CD14-positive monocyte (primary cell): Measurements from ENCODE around the gene TMA7B. TPM values are rescaled to one million over a fixed set of nuclear protein-coding genes. Genes with fewer than 3 reads are reported as not detected.

ENCODE experiments used
- DNase-seq, 3 donors: peaks; one replicate each; pipeline ENCODE4 v3.0.0-alpha.2; 2011 to 2022
- H2AFZ ChIP-seq: 2 replicates; pipeline ENCODE4 v1.6.0; 2012; ENCODE audit warnings: mild to moderate bottlenecking, low read depth, low read length, inconsistent platforms; ENCODE audit not compliant: insufficient read depth, poor library complexity, severe bottlenecking
- H3K27ac ChIP-seq, 2 donors: 1 replicate in 1 of 2; 2 replicates in 1 of 2; pipeline ENCODE4 v1.5.1; 2012 to 2013; ENCODE audit warnings: low read length in 2 of 2, control low read depth in 1 of 2, inconsistent platforms in 1 of 2, low read depth in 1 of 2, mild to moderate bottlenecking in 1 of 2
- H3K27me3 ChIP-seq, 2 donors: one replicate each; pipeline versions ENCODE4 v1.6.0 to v1.6.1; 2011 to 2013; ENCODE audit warnings: low read length in 2 of 2; ENCODE audit not compliant: control insufficient read depth in 2 of 2, insufficient read depth in 2 of 2
- H3K36me3 ChIP-seq, 2 donors: replicated peaks in 1 of 2; 1 replicate in 1 of 2; 2 replicates in 1 of 2; pipeline versions ENCODE4 v1.5.1 to v1.6.1; 2012 to 2013; ENCODE audit warnings: low read length in 2 of 2, control low read depth in 1 of 2, inconsistent platforms in 1 of 2, mild to moderate bottlenecking in 1 of 2; ENCODE audit not compliant: insufficient read depth in 2 of 2, control insufficient read depth in 1 of 2
- H3K4me1 ChIP-seq, 2 donors: 1 replicate in 1 of 2; 2 replicates in 1 of 2; pipeline versions ENCODE4 v1.5.1 to v1.6.1; 2012 to 2013; ENCODE audit warnings: low read length in 2 of 2, control low read depth in 1 of 2, inconsistent platforms in 1 of 2, mild to moderate bottlenecking in 1 of 2, moderate library complexity in 1 of 2; ENCODE audit not compliant: insufficient read depth in 2 of 2, control insufficient read depth in 1 of 2
- H3K4me2 ChIP-seq: replicated peaks from 2 replicates; pipeline ENCODE3; 2012; ENCODE audit warnings: low read length, moderate library complexity, mild to moderate bottlenecking; ENCODE audit not compliant: poor library complexity, severe bottlenecking; ENCODE audit errors: extremely low read depth
- H3K4me3 ChIP-seq, 3 experiments: fragments of 200-600 bp in 1 of 3; sonication (generic) in 1 of 3; replicated peaks in 1 of 3; 1 replicate in 2 of 3; 2 replicates in 1 of 3; pipeline ENCODE4 v1.5.1; 2011 to 2013; ENCODE audit warnings: low read length in 3 of 3, mild to moderate bottlenecking in 3 of 3, control low read depth in 2 of 3, low read depth in 2 of 3, inconsistent platforms in 1 of 3, moderate library complexity in 1 of 3
- H3K79me2 ChIP-seq: 2 replicates; pipeline ENCODE4 v1.6.0; 2012; ENCODE audit warnings: mild to moderate bottlenecking, control low read depth, inconsistent platforms, low read length, moderate library complexity; ENCODE audit not compliant: insufficient read depth
- H3K9ac ChIP-seq: 2 replicates; pipeline ENCODE4 v1.6.0; 2017; ENCODE audit warnings: low read length, mild to moderate bottlenecking; ENCODE audit not compliant: insufficient read depth, poor library complexity, severe bottlenecking
- H3K9me3 ChIP-seq, 2 donors: replicated peaks in 1 of 2; 1 replicate in 1 of 2; 2 replicates in 1 of 2; pipeline versions ENCODE4 v1.5.1 to v1.6.1; 2012 to 2013; ENCODE audit warnings: low read length in 2 of 2, control low read depth in 1 of 2; ENCODE audit not compliant: control insufficient read depth in 1 of 2, insufficient read depth in 1 of 2
- H4K20me1 ChIP-seq: 2 replicates; pipeline ENCODE4 v1.6.0; 2012; ENCODE audit warnings: mild to moderate bottlenecking, low read length, control low read depth, moderate library complexity; ENCODE audit not compliant: insufficient read depth
- H3K27ac Mint-ChIP-seq, 7 donors: one replicate each; pipeline ENCODE4 v1.8.0; 2020; ENCODE audit warnings: mild to moderate bottlenecking in 7 of 7, mixed read lengths in 7 of 7, moderate library complexity in 6 of 7, inconsistent platforms in 2 of 7
- H3K27me3 Mint-ChIP-seq, 3 donors: one replicate each; pipeline ENCODE4 v1.8.0; 2021 to 2022; ENCODE audit warnings: low read depth in 3 of 3, mild to moderate bottlenecking in 3 of 3, mixed read lengths in 3 of 3, moderate library complexity in 3 of 3, inconsistent platforms in 1 of 3
- H3K36me3 Mint-ChIP-seq, 2 donors: one replicate each; pipeline ENCODE4 v1.8.0; 2020; ENCODE audit warnings: mixed read lengths in 2 of 2, inconsistent platforms in 1 of 2, mild to moderate bottlenecking in 1 of 2
- H3K4me1 Mint-ChIP-seq: one replicate; pipeline ENCODE4 v1.8.0; 2020; ENCODE audit warnings: mild to moderate bottlenecking, mixed read lengths
- H3K4me3 Mint-ChIP-seq, 2 donors: one replicate each; pipeline ENCODE4 v1.8.0; 2020; ENCODE audit warnings: mild to moderate bottlenecking in 2 of 2, mixed read lengths in 2 of 2, moderate library complexity in 1 of 2
- H3K9me3 Mint-ChIP-seq, 7 donors: one replicate each; pipeline ENCODE4 v1.8.0; 2020 to 2022; ENCODE audit warnings: mixed read lengths in 7 of 7, mild to moderate bottlenecking in 6 of 7, moderate library complexity in 6 of 7, inconsistent platforms in 2 of 7
- WGBS: methylation state at CpG from one replicate; pipeline ENCODE4 v1.1.5; 2013; ENCODE audit warnings: missing lambda C conversion rate; ENCODE audit not compliant: insufficient coverage; 5-methylcytosine and 5-hydroxymethylcytosine counted together
- intact Hi-C, 2 donors: fragments of 100-400 bp; cut with micrococcal nuclease; formaldehyde crosslinking; loops; one replicate each; pipeline versions ENCODE4 v1.15.0 to v1.15.1; 2023
- polyA plus RNA-seq, 3 donors: library from polyadenylated mRNA; depleted of rRNA in 1 of 3; unstranded in 2 of 3; stranded (reverse) in 1 of 3; fragments of 300-500 nt in 2 of 3; fragments of >200 nt in 1 of 3; fragmentation: Illumina TruSeq in 2 of 3; gene quantifications; 1 replicate in 2 of 3; 2 replicates in 1 of 3; pipeline ENCODE4 v1.2.3, GENCODE V29; 2012 to 2021
- TF ChIP-seq, protein P1 (sequence below): fragments of 200-600 bp; IDR thresholded peaks from one replicate; pipeline ENCODE4 v1.8.0; 2022; ENCODE audit warnings: antibody characterized with exemption, mild to moderate bottlenecking

TMA7B gene
- polyA plus RNA-seq, 3 donors, result 0.13 TPM; not detected in 2

GRCh38 chr22:39916496-39916895 lies 43.7 kb upstream of the TMA7B start:
- no peak overlapping the region for H3K9ac ChIP-seq
- no peak for DNase-seq
- peaks cover 0 to 3% of the 10 kb centered on the region in 2 donors for H3K4me1 ChIP-seq
- intact Hi-C loops, result loop anchor here in 1 of 2 donors (10.0 kb wide), 1 partner anchor 1092 kb away; no protein-coding TSS in a partner anchor
- H3K9me3 ChIP-seq, result no peaks in the 10 kb centered on the region
- H3K4me1 Mint-ChIP-seq, result peaks cover 16% of the 10 kb centered on the region
- H3K4me3 Mint-ChIP-seq, result no peak overlapping the region
- H3K36me3 Mint-ChIP-seq, result no peaks in the 10 kb centered on the region
- H3K4me2 ChIP-seq, result no peak overlapping the region
- no peaks in the 10 kb centered on the region for H3K9me3 Mint-ChIP-seq
- H2AFZ ChIP-seq, result no peak overlapping the region
- no CpG with 5 or more reads among the region's 3 CpGs for WGBS
- H3K27me3 ChIP-seq, result no peaks in the 10 kb centered on the region
- H3K27ac Mint-ChIP-seq, result no peak overlapping the region
- H3K27ac ChIP-seq, result no peak overlapping the region
- no peak overlapping the region for H3K4me3 ChIP-seq
- H3K36me3 ChIP-seq, result no peaks in the 10 kb centered on the region
- H4K20me1 ChIP-seq, result no peaks in the 10 kb centered on the region
- TF ChIP-seq, protein P1, sequence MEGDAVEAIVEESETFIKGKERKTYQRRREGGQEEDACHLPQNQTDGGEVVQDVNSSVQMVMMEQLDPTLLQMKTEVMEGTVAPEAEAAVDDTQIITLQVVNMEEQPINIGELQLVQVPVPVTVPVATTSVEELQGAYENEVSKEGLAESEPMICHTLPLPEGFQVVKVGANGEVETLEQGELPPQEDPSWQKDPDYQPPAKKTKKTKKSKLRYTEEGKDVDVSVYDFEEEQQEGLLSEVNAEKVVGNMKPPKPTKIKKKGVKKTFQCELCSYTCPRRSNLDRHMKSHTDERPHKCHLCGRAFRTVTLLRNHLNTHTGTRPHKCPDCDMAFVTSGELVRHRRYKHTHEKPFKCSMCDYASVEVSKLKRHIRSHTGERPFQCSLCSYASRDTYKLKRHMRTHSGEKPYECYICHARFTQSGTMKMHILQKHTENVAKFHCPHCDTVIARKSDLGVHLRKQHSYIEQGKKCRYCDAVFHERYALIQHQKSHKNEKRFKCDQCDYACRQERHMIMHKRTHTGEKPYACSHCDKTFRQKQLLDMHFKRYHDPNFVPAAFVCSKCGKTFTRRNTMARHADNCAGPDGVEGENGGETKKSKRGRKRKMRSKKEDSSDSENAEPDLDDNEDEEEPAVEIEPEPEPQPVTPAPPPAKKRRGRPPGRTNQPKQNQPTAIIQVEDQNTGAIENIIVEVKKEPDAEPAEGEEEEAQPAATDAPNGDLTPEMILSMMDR, result no peak
- H3K79me2 ChIP-seq, result no peaks in the 10 kb centered on the region
- peaks cover 2% of the 10 kb centered on the region in 3 donors for H3K27me3 Mint-ChIP-seq

GRCh38 chr22:39917197-39917643 lies 43.0 kb upstream of the TMA7B start:
- H3K4me3 Mint-ChIP-seq, result no peak overlapping the region
- Histone ChIP-seq H3K9me3 (no peaks in the 10 kb centered on the region), H3K4me3 (no peak overlapping the region), H3K4me2 (no peak overlapping the region), H3K27ac (no peak overlapping the region), H3K9ac (no peak overlapping the region), H4K20me1 (no peaks in the 10 kb centered on the region), H3K36me3 (no peaks in the 10 kb centered on the region), H3K4me1 (peaks cover 0 to 3% of the 10 kb centered on the region in 2 donors), H3K79me2 (no peaks in the 10 kb centered on the region), H3K27me3 (no peaks in the 10 kb centered on the region), H2AFZ (no peak overlapping the region)
- DNase-seq, result no peak
- no peaks in the 10 kb centered on the region for H3K36me3 Mint-ChIP-seq
- H3K27me3 Mint-ChIP-seq, result peaks cover 0 to 3% (median 2%) of the 10 kb centered on the region in 3 donors
- H3K4me1 Mint-ChIP-seq, result peaks cover 16% of the 10 kb centered on the region
- no peak overlapping the region for H3K27ac Mint-ChIP-seq
- intact Hi-C loops, result loop anchor here in 1 of 2 donors (10.0 kb wide), 1 partner anchor 1092 kb away; no protein-coding TSS in a partner anchor
- H3K9me3 Mint-ChIP-seq, result no peaks in the 10 kb centered on the region
- TF ChIP-seq, protein P1, result no peak
- WGBS, result 78% methylated on average over 4 of the region's 5 CpGs
